ENCODE results near the gene C1orf74.
A peak's percentile ranks its signal among the peaks of the same experiment; 100 is the strongest.

Gene C1orf74

GRCh38 chr1:209817691-209818090 lies 33.3 kb upstream of the C1orf74 start:
- no peaks in the 10 kb centered on the region for H3K27me3 ChIP-seq (ENCODE audit: insufficient read depth, low read depth, severe bottlenecking)
- no peaks in the 10 kb centered on the region for H3K9me3 ChIP-seq (ENCODE audit: severe bottlenecking)
- no peaks in the 10 kb centered on the region for H3K36me3 ChIP-seq
- no peak overlapping the region for H3K4me3 ChIP-seq (ENCODE audit: low read depth, low read length)
- no peak overlapping the region for H3K27ac ChIP-seq
- no peak for TF ChIP-seq CTCF (IDR thresholded peaks at IDR 0.05; ENCODE audit: low read depth, low read length)
- DNase-seq, result no peak

- no peaks in the 10 kb centered on the region for H3K36me3 ChIP-seq
- no peak for TF ChIP-seq CTCF (IDR thresholded peaks at IDR 0.05; ENCODE audit: low read depth, low read length)
- DNase-seq, result no peak
- no peaks in the 10 kb centered on the region for H3K9me3 ChIP-seq (ENCODE audit: severe bottlenecking)
- H3K4me3 ChIP-seq (ENCODE audit: low read depth, low read length), result no peak overlapping the region
- no peaks in the 10 kb centered on the region for H3K27me3 ChIP-seq (ENCODE audit: insufficient read depth, low read depth, severe bottlenecking)
- H3K27ac ChIP-seq, result no peak overlapping the region
These were observed 32.6 kb upstream of the C1orf74 start for GRCh38 chr1:209816923-209817322.

GRCh38 chr1:209815931-209816341 lies 31.6 kb upstream of the C1orf74 start:
- no peak for TF ChIP-seq CTCF (IDR thresholded peaks at IDR 0.05; ENCODE audit: low read depth, low read length)

GRCh38 chr1:209815490-209815889 lies 31.1 kb upstream of the C1orf74 start:
- H3K36me3 ChIP-seq, result no peaks in the 10 kb centered on the region
- no peaks in the 10 kb centered on the region for H3K27me3 ChIP-seq (ENCODE audit: insufficient read depth, low read depth, severe bottlenecking)
- no peak overlapping the region for H3K4me3 ChIP-seq (ENCODE audit: low read depth, low read length)
- no peak overlapping the region for H3K27ac ChIP-seq
- no peaks in the 10 kb centered on the region for H3K9me3 ChIP-seq (ENCODE audit: severe bottlenecking)
- no peak for DNase-seq
- TF ChIP-seq CTCF (IDR thresholded peaks at IDR 0.05; ENCODE audit: low read depth, low read length), result no peak

More at GRCh38 chr1:209815931-209816341, 31.6 kb upstream of the C1orf74 start:
- Histone ChIP-seq H3K36me3 (no peaks in the 10 kb centered on the region), H3K4me3 (ENCODE audit: low read depth, low read length) (no peak overlapping the region), H3K27me3 (ENCODE audit: insufficient read depth, low read depth, severe bottlenecking) (no peaks in the 10 kb centered on the region), H3K27ac (no peak overlapping the region), H3K9me3 (ENCODE audit: severe bottlenecking) (no peaks in the 10 kb centered on the region)
- DNase-seq, result peak; percentile 68

GRCh38 chr1:209813902-209814301 lies 29.5 kb upstream of the C1orf74 start:
- no peak for TF ChIP-seq CTCF (IDR thresholded peaks at IDR 0.05; ENCODE audit: low read depth, low read length)

GRCh38 chr1:209810783-209811182 lies 26.4 kb upstream of the C1orf74 start:
- no peaks in the 10 kb centered on the region for H3K9me3 ChIP-seq (ENCODE audit: severe bottlenecking)
- no peak overlapping the region for H3K27ac ChIP-seq

More at GRCh38 chr1:209813902-209814301, 29.5 kb upstream of the C1orf74 start:
- Histone ChIP-seq H3K36me3 (no peaks in the 10 kb centered on the region), H3K27me3 (ENCODE audit: insufficient read depth, low read depth, severe bottlenecking) (no peaks in the 10 kb centered on the region), H3K4me3 (ENCODE audit: low read depth, low read length) (no peak overlapping the region), H3K27ac (no peak overlapping the region), H3K9me3 (ENCODE audit: severe bottlenecking) (no peaks in the 10 kb centered on the region)
- DNase-seq, result no peak

More at GRCh38 chr1:209810783-209811182, 26.4 kb upstream of the C1orf74 start:
- no peak for DNase-seq
- no peaks in the 10 kb centered on the region for H3K36me3 ChIP-seq
- H3K4me3 ChIP-seq (ENCODE audit: low read depth, low read length), result no peak overlapping the region
- H3K27me3 ChIP-seq (ENCODE audit: insufficient read depth, low read depth, severe bottlenecking), result no peaks in the 10 kb centered on the region
- no peak for TF ChIP-seq CTCF (IDR thresholded peaks at IDR 0.05; ENCODE audit: low read depth, low read length)

Measured in WERI-Rb-1 (cell line).